Measurements from ENCODE around the gene KLK15. TPM values are rescaled to one million over a fixed set of nuclear protein-coding genes. Genes with fewer than 3 reads are reported as not detected.

Gene KLK15
- total RNA-seq, 1 donor from 2014 or later = not detected

GRCh38 chr19:50779504-50780457 is 53.6 kb downstream of the KLK15 start:
- H3K4me3 ChIP-seq (ENCODE audit: low read length in 3 of 3) = no peak overlapping the region
- no peak overlapping the region for H3K9ac ChIP-seq (ENCODE audit: low read depth in 1 of 3, low read length in 3 of 3)
- no peaks in the 10 kb centered on the region for H3K36me3 ChIP-seq (ENCODE audit: control insufficient read depth in 3 of 3, insufficient read depth in 3 of 3, low read length in 3 of 3)
- peaks cover 50 to 55% (median 54%) of the 10 kb centered on the region in 3 donors for H3K27me3 ChIP-seq (ENCODE audit: control insufficient read depth in 3 of 3, insufficient read depth in 3 of 3, low read length in 3 of 3)
- H3K9me3 ChIP-seq (ENCODE audit: control insufficient read depth in 3 of 3, low read length in 3 of 3) = no peaks in the 10 kb centered on the region
- no peak overlapping the region for H3K27ac ChIP-seq (ENCODE audit: low read depth, low read length)
- peaks cover 0 to 2% (median 0%) of the 10 kb centered on the region in 3 donors for H3K4me1 ChIP-seq (ENCODE audit: control insufficient read depth in 3 of 3, insufficient read depth in 3 of 3, low read length in 3 of 3)

- Histone ChIP-seq H3K27me3 (ENCODE audit: control insufficient read depth in 3 of 3, insufficient read depth in 3 of 3, low read length in 3 of 3) (peaks cover 51 to 55% (median 54%) of the 10 kb centered on the region in 3 donors), H3K4me1 (ENCODE audit: control insufficient read depth in 3 of 3, insufficient read depth in 3 of 3, low read length in 3 of 3) (peaks cover 0 to 2% (median 0%) of the 10 kb centered on the region in 3 donors), H3K9me3 (ENCODE audit: control insufficient read depth in 3 of 3, low read length in 3 of 3) (no peaks in the 10 kb centered on the region), H3K9ac (ENCODE audit: low read depth in 1 of 3, low read length in 3 of 3) (no peak overlapping the region), H3K27ac (ENCODE audit: low read depth, low read length) (no peak overlapping the region), H3K36me3 (ENCODE audit: control insufficient read depth in 3 of 3, insufficient read depth in 3 of 3, low read length in 3 of 3) (no peaks in the 10 kb centered on the region), H3K4me3 (ENCODE audit: low read length in 3 of 3) (no peak overlapping the region)
Observed at GRCh38 chr19:50778906-50779430, 54.4 kb downstream of the KLK15 start.

- Histone ChIP-seq H3K27me3 (ENCODE audit: control insufficient read depth in 3 of 3, insufficient read depth in 3 of 3, low read length in 3 of 3) (peaks cover 49 to 53% (median 51%) of the 10 kb centered on the region in 3 donors), H3K27ac (ENCODE audit: low read depth, low read length) (no peak overlapping the region), H3K36me3 (ENCODE audit: control insufficient read depth in 3 of 3, insufficient read depth in 3 of 3, low read length in 3 of 3) (no peaks in the 10 kb centered on the region), H3K4me1 (ENCODE audit: control insufficient read depth in 3 of 3, insufficient read depth in 3 of 3, low read length in 3 of 3) (no peaks in the 10 kb centered on the region), H3K9ac (ENCODE audit: low read depth in 1 of 3, low read length in 3 of 3) (peak overlapping the region in 1 of 3 donors; percentile 10), H3K9me3 (ENCODE audit: control insufficient read depth in 3 of 3, low read length in 3 of 3) (no peaks in the 10 kb centered on the region), H3K4me3 (ENCODE audit: low read length in 3 of 3) (no peak overlapping the region)
Observed at GRCh38 chr19:50777830-50778303, 55.5 kb downstream of the KLK15 start.

- Histone ChIP-seq H3K36me3 (ENCODE audit: control insufficient read depth in 3 of 3, insufficient read depth in 3 of 3, low read length in 3 of 3) (no peaks in the 10 kb centered on the region), H3K27me3 (ENCODE audit: control insufficient read depth in 3 of 3, insufficient read depth in 3 of 3, low read length in 3 of 3) (peaks cover 44 to 47% (median 46%) of the 10 kb centered on the region in 3 donors), H3K27ac (ENCODE audit: low read depth, low read length) (no peak overlapping the region), H3K9me3 (ENCODE audit: control insufficient read depth in 3 of 3, low read length in 3 of 3) (peaks cover 0 to 3% (median 0%) of the 10 kb centered on the region in 3 donors), H3K9ac (ENCODE audit: low read depth in 1 of 3, low read length in 3 of 3) (no peak overlapping the region), H3K4me3 (ENCODE audit: low read length in 3 of 3) (no peak overlapping the region), H3K4me1 (ENCODE audit: control insufficient read depth in 3 of 3, insufficient read depth in 3 of 3, low read length in 3 of 3) (no peaks in the 10 kb centered on the region)
Observed at GRCh38 chr19:50777261-50777660, 56.1 kb downstream of the KLK15 start.

- Histone ChIP-seq H3K4me3 (ENCODE audit: low read length in 3 of 3) (no peak overlapping the region), H3K36me3 (ENCODE audit: control insufficient read depth in 3 of 3, insufficient read depth in 3 of 3, low read length in 3 of 3) (no peaks in the 10 kb centered on the region), H3K9me3 (ENCODE audit: control insufficient read depth in 3 of 3, low read length in 3 of 3) (peaks cover 0 to 4% (median 0%) of the 10 kb centered on the region in 3 donors), H3K27me3 (ENCODE audit: control insufficient read depth in 3 of 3, insufficient read depth in 3 of 3, low read length in 3 of 3) (peaks cover 42 to 46% (median 43%) of the 10 kb centered on the region in 3 donors), H3K4me1 (ENCODE audit: control insufficient read depth in 3 of 3, insufficient read depth in 3 of 3, low read length in 3 of 3) (no peaks in the 10 kb centered on the region), H3K27ac (ENCODE audit: low read depth, low read length) (no peak overlapping the region), H3K9ac (ENCODE audit: low read depth in 1 of 3, low read length in 3 of 3) (no peak overlapping the region)
Observed at GRCh38 chr19:50776131-50776530, 57.2 kb downstream of the KLK15 start.

Small RNAs within 50 kb of the gene (small RNA-seq; reads per million reads assigned to genes)
- gene SNORD88A = 107 reads per million, percentile 96 among the genes with 10 or more reads in this experiment
- gene SNORD88B = not detected
- gene SNORD88C = not detected

Other genes with a start within 250 kb of the KLK15 start
- gene SYT3, start 193.7 kb downstream of the KLK15 start, total RNA-seq = not detected
- not detected for gene C19orf81, start 184.1 kb downstream of the KLK15 start, total RNA-seq
- gene SHANK1, start 113.8 kb downstream of the KLK15 start, total RNA-seq = 6.8 TPM
- 11.5 TPM for gene CLEC11A, start 110.2 kb downstream of the KLK15 start, total RNA-seq
- not detected for gene GPR32, start 63.1 kb downstream of the KLK15 start, total RNA-seq
- gene ACP4, start 43.2 kb downstream of the KLK15 start, total RNA-seq = not detected
- gene KLK1, start 9.8 kb downstream of the KLK15 start, total RNA-seq = not detected
- not detected for gene KLK3, start 21.3 kb upstream of the KLK15 start, total RNA-seq
- gene KLK2, start 39.9 kb upstream of the KLK15 start, total RNA-seq = not detected
- not detected for gene KLK4, start 77.8 kb upstream of the KLK15 start, total RNA-seq
- not detected for gene KLK5, start 119.5 kb upstream of the KLK15 start, total RNA-seq
- gene KLK6, start 136.0 kb upstream of the KLK15 start, total RNA-seq = not detected
- gene KLK7, start 150.3 kb upstream of the KLK15 start, total RNA-seq = not detected
- not detected for gene KLK8, start 168.0 kb upstream of the KLK15 start, total RNA-seq
- under 0.01 TPM for gene KLK10, start 186.1 kb upstream of the KLK15 start, total RNA-seq
- not detected for gene KLK11, start 193.0 kb upstream of the KLK15 start, total RNA-seq
- not detected for gene KLK12, start 201.4 kb upstream of the KLK15 start, total RNA-seq
- gene KLK13, start 231.5 kb upstream of the KLK15 start, total RNA-seq = not detected
- gene KLK14, start 249.3 kb upstream of the KLK15 start, total RNA-seq = not detected